Kidney epithelial cell (primary cell): ENCODE data around the gene TELO2. TPM values are rescaled to one million over a fixed set of nuclear protein-coding genes. Genes with fewer than 3 reads are reported as not detected.

Experiments
- DNase-seq: peaks from one replicate; pipeline ENCODE4 v3.0.0-alpha.2; 2010; ENCODE audit warnings: low read depth
- H3K27me3 ChIP-seq: 2 replicates; pipeline ENCODE4 v1.6.0; 2011; ENCODE audit warnings: low read length; ENCODE audit not compliant: control insufficient read depth, insufficient read depth
- H3K36me3 ChIP-seq: 2 replicates; pipeline ENCODE4 v1.5.1; 2011; ENCODE audit warnings: low read length; ENCODE audit not compliant: control insufficient read depth, insufficient read depth
- H3K4me3 ChIP-seq: 2 replicates; pipeline ENCODE4 v1.5.1; 2011; ENCODE audit warnings: low read depth, mild to moderate bottlenecking, control low read depth, low read length
- total RNA-seq: library from RNA; depleted of rRNA; stranded (reverse); fragments of >200 nt; gene quantifications from 2 replicates; pipeline ENCODE4 v1.2.3, GENCODE V29; 2015
- TF ChIP-seq, protein P1 (sequence below): IDR thresholded peaks from 2 replicates; pipeline ENCODE4 v1.5.1; 2011; ENCODE audit warnings: mild to moderate bottlenecking, moderate library complexity, low read length, control low read depth, inconsistent platforms; ENCODE audit not compliant: insufficient read depth, poor library complexity, severe bottlenecking

Gene TELO2
- total RNA-seq, 1 donor from 2014 or later, result 23.1 TPM

DNA sequence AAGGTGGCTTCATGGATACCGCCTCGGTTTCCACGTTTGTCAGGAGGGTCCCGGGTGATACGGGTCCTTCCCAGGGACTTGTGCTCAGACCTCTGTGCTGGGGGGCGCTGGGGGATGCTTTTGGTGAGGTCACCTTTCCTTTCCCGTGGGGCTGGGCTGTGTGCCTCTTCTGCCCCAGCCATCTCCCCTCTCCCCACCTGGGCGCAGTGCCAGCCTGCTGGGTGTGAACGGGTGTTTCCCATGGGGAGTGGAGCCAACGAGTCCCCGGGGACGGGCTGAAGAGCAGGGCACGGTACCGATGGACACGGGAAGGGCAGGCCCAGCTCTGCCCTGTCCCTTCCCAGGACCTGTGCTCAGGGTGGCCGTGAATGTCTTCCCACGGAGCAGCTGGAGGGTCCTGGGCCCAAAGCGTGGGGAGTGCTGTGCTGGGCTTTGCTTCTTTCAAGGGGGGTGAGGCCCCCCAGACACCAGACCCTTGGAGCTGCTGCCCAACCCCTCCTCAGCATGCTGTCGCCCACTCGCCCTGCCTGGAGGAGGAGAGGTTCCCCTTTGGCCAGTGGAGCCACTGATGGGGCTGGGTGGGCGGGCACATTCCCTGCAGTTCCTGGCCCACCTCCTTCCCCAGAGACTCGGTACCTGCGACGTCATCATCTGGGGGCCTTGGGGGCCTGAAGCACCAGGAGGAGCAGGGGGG is 15.5 kb downstream of the TELO2 start:
- no peak for DNase-seq
- no peaks in the 10 kb centered on the region for H3K27me3 ChIP-seq
- H3K36me3 ChIP-seq, result no peaks in the 10 kb centered on the region
- TF ChIP-seq, protein P1, sequence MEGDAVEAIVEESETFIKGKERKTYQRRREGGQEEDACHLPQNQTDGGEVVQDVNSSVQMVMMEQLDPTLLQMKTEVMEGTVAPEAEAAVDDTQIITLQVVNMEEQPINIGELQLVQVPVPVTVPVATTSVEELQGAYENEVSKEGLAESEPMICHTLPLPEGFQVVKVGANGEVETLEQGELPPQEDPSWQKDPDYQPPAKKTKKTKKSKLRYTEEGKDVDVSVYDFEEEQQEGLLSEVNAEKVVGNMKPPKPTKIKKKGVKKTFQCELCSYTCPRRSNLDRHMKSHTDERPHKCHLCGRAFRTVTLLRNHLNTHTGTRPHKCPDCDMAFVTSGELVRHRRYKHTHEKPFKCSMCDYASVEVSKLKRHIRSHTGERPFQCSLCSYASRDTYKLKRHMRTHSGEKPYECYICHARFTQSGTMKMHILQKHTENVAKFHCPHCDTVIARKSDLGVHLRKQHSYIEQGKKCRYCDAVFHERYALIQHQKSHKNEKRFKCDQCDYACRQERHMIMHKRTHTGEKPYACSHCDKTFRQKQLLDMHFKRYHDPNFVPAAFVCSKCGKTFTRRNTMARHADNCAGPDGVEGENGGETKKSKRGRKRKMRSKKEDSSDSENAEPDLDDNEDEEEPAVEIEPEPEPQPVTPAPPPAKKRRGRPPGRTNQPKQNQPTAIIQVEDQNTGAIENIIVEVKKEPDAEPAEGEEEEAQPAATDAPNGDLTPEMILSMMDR, result no peak
- H3K4me3 ChIP-seq, result no peak overlapping the region

DNA sequence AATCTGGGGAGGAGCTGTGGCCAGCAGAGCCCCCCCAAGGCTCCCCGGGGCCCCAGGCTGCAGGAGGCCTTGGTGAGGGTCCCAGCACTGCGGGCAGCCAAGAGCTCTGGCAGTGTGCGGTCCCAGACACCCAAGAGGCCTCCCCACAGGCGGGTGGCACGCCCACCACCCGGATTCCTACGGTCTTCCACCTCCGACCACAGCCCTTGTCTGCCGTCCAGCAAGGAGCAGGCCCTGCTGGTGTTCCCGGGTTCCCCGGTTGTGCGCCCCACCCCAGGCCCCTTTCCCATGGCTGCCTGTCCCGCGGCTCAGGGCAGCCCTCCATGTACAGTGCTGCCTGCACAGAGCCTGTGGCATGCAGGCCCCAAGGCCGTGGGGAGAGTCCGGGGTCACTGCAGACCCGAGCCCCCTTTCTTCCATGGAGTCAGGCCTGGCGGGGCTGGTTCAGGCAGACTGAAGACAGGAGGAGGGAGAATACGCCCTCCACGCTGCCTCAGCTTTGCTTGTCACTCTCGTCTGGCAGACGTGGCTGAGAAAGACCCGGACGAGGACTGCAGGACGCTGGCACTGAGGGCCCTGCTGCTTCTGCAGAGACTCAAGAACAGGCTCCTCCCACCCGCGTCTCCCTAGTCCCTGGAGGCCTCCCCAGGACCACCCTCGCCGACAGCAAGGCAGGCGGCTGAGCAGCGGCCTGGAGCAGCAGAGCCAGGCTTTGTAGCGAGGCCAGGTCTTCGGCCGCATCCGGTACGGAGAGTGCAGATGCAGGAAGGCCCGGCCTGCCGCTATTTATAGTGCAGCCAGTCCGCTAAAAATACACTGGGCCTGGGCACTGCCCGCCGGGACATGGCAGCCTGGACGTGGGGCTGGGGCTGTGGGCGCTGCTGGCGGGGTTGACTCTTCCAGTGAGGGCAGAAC is 16.4 kb downstream of the TELO2 start:
- DNase-seq, result no peak
- no peaks in the 10 kb centered on the region for H3K36me3 ChIP-seq
- TF ChIP-seq, protein P1, result no peak
- H3K4me3 ChIP-seq, result no peak overlapping the region
- H3K27me3 ChIP-seq, result no peaks in the 10 kb centered on the region

DNA sequence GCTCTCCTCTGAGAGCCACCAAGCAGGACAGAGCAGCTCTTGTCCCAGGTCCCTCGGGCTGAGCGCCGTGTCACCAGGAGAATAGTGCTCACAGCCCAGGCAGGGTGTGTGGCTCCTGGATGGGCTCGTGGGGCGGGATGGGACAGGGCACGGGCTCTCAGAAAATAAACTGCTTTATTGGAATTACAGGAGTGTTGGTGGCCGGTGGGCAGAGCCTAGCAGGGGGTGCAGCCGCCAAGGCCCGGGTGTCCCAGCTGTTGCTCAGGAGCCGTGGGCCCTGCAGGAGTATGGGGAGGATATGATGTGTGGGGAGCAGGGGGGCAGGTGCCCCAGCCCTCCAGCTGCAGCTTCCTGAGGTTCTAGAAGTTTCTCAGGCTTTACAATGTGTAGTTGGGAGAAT is 17.1 kb downstream of the TELO2 start:
- no peaks in the 10 kb centered on the region for H3K36me3 ChIP-seq
- H3K4me3 ChIP-seq, result no peak overlapping the region
- TF ChIP-seq, protein P1, result no peak
- no peak for DNase-seq
- H3K27me3 ChIP-seq, result no peaks in the 10 kb centered on the region

DNA sequence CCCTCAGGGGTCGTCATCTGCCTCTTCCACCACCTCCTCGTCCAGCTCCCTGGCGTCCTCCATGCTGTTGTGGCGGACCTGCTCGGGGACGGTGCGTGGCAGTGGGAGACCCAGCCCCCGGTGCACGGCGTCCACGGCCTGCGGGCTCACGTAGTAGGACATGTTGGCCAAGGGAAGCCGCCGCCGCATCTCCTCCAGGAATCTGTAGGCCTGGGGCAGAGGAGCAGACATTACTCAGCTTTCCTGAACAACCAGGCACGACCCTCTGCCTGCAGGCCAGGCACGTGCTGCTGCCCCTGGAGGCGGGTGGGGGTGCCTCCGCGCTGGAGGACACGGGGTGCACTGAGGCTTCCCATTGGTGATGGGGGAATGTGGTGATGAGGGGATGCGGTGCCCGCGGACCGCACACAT is 17.8 kb downstream of the TELO2 start:
- TF ChIP-seq, protein P1, result no peak
- H3K4me3 ChIP-seq, result no peak overlapping the region
- H3K27me3 ChIP-seq, result no peaks in the 10 kb centered on the region
- no peaks in the 10 kb centered on the region for H3K36me3 ChIP-seq
- DNase-seq, result no peak

DNA sequence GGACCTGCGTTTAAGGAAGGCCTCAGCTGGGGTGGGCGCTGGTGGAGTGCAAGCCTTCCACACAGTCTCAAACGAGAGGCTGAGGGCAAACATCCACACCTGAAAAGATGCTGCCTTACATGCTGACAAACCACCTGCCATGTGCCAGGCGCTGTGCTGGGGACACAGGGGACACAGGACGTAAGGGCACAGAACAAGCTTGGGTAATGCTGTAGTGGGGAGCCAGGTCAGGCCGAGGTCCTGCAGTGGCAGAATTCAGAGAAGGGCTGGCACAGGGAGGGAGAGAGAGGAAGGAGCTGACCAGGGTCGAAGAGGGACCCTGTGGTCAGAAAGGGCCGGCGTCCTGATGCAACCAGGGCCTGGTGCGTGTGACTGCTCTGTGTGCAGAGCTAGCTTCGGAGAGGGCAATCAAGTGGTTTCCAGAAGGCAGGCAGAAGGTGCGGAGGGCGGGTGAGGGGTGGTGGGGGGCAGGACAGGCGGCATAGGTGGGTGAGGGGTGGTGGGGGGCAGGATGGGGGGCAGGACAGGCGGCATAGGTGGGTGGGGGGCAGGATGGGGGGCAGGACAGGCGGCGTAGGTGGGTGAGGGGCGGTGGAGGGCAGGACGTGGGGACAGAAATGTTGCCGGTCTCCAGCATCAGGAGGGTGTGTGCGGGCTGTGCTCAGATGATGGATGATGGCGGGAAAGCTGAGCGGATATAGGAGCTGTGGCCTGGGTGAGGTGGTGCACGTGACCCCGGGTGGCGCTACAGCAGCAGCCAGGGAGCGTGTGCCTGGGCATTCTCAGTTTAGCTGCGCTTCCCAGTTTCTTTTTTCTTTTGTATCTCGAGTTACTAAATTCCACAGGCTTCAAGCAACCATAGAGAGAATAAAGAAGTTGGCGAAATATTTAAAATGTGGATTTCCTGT is 18.8 kb downstream of the TELO2 start:
- DNase-seq, result no peak
- H3K36me3 ChIP-seq, result no peaks in the 10 kb centered on the region
- TF ChIP-seq, protein P1, result no peak
- no peaks in the 10 kb centered on the region for H3K27me3 ChIP-seq
- H3K4me3 ChIP-seq, result no peak overlapping the region
